Esophagus mucosa (tissue), 1 donor: ENCODE data around the gene LYPD6B. TPM values are rescaled to one million over a fixed set of nuclear protein-coding genes. Genes with fewer than 3 reads are reported as not detected.

Experiments
- ATAC-seq: fragments of 200-7000 bp; cut with Tn5 transposase; one replicate; pipeline ENCODE4 v1.9.1; 2020
- total RNA-seq: library from RNA; stranded (reverse); gene quantifications from one replicate; pipeline ENCODE4 v1.2.4, GENCODE V29; 2023
- donor health status: DM: yes; HTN: yes; CAD: no.

LYPD6B gene
- total RNA-seq, 1 donor from 2014 or later = 3.2 TPM

DNA sequence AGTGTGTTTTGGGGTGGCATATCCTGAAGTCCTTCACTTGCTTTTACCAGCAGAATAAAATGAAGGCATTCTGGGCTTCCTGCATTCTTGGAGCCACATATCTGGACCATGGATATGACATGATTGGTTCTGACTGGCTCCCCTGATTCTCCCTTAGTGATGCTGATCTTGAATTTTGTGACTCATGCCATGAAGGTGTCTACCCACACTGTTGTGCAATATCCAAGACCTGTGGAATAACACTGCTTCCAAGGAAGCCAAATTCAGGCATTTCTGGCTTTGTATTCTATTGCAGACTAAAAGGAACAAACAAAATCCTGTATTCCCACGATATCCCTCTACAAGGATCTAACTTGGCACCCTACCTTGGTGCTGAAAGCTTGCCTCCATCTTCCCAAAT is 125.8 kb downstream of the LYPD6B start:
- ATAC-seq = peak; percentile 46

DNA sequence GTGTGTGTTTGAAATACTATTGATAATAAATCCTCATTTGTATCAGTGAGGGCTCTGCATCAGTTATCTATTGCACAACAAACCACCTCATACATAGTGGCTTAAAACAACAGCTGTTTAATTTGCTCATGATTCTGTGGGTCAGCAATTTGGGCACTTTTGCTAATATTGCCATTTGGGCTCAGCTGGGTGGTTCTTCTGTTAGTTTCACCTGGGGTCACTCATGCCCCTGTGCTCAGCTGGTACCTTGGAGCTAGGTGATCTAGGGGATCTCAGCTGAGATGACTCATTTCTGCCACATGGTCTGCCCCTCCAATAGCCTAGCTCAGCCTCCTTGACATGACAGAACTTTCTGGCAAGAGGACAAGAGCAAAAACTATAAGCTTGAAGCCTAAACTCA is 126.3 kb downstream of the LYPD6B start:
- ATAC-seq = no peak

DNA sequence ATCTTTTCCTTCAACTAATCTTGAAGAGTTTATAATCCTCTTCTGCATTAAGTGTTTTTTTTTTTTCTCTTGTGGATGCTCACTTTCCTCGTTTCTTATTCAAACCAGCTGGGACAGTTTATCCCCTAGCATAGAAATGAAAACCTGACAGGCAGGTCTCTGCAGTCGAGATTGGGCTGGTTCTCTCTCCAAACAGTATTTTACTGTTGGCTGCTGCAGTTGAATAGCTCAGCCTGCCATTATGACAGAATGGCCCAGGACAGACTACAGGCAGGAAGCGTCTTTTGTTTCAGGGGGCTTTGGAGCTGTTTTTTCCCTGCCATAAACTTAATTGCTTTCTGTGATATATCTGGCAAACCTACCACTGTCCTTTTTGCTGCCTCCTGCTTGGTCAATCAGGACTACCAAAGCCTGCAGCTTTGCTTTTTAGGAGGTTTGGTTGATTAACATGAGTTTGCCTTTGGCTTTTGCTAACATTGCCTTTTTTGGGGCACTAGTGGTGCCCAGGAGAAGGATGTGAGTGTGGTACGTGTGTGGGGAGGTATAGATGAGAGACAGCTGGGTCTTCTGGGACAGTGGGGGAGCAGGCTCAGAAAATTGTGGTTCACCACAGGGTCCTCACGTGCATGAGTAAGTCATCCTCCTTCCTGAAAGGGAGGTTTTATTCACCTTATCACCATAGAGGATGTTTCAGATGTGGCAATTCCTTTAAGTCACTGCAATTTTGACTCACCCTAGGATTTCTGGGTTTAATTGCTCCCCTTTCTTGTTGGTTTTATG is 128.7 kb downstream of the LYPD6B start:
- ATAC-seq = peak; percentile 87

DNA sequence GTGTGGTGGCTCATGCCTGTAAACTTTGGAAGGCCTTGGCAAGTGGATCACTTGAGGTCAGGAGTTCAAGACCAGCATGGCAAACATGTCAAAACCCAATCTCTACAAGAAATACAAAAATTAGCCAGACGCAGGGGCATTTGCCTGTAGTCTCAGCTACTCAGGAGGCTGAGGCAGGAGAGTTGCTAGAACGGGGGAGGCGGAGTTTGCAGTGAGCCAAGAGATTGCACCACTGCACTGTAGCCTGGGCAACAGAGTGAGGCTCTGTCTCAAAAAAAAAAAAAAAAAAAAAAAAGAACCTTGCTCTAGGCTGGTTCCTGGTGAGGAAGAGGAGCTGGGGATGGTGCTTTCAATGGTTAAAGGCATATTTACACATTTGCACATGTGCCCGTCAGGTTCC is 129.4 kb downstream of the LYPD6B start:
- ATAC-seq = peak; percentile 20

DNA sequence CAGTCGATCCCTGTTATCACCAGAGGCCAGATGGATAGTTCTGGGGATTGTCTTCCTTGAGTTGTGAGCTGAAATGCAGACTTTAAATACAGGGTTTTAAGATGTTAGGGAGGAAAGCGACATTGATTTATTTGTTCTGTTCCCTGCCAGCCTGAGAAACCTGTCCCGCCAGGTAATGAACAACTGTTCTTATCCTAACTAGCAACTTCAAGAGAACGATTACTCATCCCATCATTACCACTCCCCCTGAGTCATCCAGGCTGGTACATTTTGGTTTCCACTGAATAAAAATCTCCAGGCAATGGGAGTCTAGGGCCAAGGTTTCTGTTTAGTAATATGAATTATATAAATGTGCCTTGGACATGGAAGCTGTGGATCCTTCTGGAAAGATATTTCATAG is 131.2 kb downstream of the LYPD6B start:
- peak; percentile 92 for ATAC-seq

DNA sequence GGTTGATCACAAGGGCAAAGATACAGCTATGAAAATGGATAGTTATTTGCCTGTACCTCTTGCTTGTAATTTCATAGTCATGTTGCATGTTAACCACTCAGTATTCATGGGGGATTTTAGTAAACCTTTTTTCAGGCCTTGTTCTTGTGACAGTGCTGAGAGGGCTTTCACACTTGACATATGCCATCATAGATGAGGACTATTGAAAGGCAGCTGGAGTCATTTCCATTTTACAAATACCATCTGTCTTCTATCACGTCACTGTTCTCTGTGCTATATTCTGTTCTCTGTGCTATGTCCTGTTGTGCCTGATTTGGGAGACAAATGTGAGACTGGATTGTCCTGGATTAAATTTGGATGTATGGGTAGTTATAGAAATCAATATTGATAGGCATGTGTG is 131.7 kb downstream of the LYPD6B start:
- ATAC-seq = no peak

DNA sequence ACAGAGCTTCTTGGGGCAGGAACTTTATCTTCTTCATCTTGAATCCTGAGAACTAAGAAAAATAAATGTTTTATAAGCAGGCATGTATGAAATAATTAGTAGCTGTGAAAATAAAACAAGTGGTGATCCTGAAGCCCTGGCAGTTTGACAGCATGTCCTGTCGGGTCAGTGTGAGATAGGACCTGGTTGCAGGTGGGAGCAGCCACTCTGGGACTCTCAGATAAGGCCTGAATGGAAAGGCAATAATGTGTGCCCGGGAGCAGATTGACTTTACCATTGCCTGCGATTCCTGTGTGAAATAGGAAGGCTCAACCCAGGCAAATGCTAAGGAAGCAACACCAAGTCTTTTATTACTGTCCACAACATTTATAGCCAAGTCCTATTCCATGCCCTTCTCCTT is 132.4 kb downstream of the LYPD6B start:
- ATAC-seq = no peak

DNA sequence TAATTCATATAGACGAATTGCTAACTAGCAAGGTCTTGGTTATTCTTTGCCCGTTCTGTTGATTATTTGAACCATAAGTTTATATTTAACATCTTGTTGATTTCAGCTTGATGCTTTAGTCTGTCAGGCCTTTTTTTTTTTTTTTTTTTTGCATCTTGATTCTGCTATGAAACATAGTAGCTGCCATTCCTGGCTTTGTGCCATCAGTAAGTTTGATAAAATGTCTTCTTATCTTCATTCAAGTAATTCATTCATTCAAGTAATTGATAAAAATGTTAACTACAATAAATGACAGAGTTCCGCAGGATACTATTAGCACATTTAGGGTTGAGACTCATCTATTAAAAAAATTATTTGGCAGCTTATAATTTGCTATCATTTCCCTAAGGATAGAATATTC is 134.7 kb downstream of the LYPD6B start:
- ATAC-seq = no peak

DNA sequence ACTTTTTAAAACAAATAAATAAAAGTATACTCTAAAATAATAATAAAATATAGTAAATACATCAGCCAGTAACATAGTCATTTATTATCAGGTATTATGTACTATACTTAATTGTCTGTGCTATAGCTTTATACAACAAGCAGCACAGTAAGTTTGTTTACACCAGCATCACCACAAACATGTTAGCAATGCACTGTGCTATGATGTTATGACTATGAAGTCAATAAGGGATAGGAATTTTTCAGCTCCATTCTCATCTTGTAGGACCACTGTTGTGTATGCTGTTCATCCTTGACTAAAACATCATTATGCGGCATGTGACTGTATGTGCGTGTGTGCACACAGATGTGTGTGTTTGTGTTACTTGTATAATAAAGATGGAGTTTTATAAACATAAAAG is 137.5 kb downstream of the LYPD6B start:
- no peak for ATAC-seq

DNA sequence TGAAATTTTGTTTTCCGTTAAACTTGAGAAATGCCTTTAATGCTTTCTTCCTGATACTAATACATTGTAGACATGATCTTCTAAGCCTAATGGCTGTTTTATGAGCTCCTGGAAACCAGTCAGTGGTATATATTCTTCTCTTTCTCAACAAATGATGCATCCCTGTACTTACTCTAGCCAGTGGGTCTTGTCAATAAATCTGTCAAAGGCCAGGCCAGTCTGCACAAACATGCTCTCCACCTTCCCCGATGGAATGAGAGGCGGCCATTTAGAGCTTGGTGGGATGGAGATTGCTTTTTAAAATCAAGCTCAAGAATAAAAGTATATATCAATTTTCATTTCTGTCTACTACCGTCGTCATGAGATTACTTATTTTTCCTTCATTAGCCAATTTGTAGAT is 140.1 kb downstream of the LYPD6B start:
- ATAC-seq = no peak

DNA sequence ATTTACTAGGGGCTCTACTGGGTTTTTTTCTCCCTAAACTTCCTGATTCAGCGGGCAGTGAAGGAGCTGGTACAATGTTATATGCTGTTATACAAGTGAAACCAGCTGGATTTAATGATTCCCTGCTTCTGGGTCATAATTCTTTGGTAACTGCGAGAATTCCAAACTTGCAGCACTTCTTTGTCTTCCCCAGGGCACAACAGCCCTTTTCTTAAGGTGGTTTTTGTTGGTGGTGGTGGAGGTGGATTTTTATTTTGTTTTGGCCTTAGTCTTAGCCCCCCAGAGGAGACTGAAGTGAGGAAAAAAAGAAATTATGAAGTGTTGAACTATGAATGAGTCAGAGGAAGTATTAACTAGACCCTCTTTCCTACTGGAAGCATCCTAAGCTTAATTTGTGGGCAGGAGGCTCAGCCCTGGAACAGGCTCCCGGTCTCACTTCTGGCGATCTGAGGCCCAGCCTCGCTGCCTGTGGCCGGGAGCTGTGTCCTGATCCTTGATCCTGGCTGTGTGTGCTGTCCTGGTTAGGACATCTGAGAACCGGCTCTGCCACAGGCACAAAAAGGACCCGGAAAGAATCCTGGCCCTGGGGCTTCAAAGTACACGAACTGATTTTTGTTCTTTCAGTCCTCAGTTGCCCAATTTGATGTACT is 141.9 kb downstream of the LYPD6B start:
- ATAC-seq = no peak

DNA sequence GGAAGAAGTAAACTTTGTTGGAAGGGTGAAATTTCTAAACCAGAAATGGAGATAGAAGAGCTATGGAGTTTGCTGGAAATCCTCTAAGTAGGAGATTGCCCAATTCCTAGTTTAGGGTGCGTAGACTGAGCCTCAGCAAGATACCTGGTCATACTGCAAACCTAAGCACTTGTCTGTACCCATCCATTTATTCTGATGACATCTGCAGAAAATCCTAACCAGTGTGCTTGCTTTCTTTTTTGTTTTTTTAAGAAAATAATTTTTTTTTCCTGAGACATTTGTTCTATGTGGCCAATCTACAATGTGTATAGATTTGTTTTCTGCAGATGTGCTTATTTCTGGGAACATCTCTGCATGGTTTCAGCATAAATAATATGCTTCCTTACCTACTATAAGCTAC is 144.7 kb downstream of the LYPD6B start:
- no peak for ATAC-seq

DNA sequence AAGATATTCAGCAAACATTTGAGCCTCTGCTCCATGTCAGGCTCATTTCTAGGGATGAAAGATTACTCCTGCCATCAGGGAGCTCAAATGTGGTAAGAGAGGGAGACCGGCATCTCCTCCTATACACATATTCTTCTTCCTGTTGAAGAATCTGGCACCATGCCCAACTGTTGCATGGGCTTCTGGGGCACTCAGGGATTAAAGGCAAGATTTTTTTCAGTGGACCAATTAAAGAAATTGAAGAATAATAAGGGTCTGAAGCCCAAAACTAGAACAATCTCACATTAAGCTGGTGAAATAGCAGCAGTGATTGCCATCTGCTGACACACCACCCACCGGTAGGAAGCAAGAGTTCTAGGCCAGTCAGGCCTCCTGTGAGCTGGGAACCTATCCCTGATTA is 146.5 kb downstream of the LYPD6B start:
- ATAC-seq = no peak

DNA sequence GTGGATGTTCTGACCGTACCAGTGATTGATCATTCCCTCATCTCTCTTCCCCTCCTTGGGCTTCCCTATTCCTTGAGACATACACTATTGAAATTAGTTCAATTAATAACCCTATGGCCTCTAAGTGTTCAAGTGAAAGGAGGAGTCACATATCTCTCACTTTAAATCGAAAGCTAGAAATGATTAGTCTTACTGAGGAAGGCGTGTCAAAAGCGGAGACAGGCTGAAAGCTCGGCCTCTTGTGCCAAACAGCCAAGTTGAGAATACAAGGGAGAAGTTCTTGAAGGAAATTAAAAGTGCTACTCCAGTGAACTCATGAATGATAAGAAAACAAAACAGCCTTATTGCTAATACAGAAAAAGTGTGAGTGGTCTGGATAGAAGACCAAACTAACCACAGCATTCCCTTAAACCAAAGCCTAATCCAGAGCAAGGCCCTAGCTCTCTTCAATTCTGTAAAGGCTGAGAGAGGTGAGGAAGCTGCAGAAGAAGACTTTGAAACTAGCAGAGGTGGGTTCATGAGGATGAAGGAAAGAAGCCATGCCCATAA is 147.5 kb downstream of the LYPD6B start:
- ATAC-seq = no peak

DNA sequence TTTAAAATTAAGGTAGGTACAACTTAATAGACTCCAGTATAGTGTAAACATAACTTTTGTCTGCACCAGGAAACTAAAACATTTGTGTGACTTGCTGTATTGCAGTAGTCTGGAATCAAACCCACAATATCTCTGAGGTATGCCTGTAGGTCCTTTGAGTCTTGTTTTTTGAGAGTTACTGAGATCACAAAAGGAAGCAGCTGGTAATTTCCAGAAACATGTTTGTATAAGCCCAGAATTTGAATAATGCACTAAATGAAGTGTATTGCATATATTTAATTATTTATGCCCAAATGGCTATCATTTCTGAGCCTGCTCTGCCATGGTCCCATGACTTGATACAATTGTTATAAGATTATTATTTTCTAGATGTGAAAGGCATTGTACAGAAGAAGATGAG is 148.6 kb downstream of the LYPD6B start:
- no peak for ATAC-seq

DNA sequence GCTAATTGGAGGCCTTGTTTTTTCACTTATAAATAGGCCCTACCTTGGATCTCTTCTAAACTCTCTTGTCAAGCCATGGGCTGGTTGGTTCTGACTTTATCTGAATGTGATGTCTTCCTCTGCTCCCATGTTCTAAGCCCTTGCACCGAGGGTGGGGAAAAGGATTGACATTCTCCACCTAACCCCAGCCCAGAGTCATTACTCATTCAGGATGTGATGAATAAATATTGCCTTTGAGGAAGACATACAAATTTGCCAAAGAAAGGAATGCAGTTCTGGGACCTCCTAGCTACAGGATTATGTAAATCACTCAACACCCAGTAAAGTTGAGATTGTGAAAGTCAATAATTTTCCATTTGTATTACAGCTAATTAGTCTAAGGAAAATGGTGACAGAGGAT is 149.8 kb downstream of the LYPD6B start:
- no peak for ATAC-seq

DNA sequence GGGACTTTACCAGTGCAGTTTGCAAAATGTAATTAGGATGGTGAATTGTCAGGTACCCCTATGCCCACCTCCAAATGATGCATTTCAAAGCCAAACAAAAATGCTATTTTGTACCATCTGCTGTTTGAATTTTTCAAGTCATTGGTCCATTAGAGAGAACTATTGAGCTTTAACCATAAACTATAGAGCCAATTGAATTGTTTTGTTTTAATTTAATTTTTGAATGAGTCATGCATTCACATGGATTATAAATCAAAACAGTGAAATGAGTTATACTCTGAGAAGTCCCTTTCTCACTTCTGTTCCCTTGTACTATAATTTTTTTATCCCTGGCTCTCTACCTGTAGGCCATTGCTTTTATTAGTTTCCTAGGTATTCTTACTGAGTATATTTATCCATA is 151.3 kb downstream of the LYPD6B start:
- no peak for ATAC-seq

DNA sequence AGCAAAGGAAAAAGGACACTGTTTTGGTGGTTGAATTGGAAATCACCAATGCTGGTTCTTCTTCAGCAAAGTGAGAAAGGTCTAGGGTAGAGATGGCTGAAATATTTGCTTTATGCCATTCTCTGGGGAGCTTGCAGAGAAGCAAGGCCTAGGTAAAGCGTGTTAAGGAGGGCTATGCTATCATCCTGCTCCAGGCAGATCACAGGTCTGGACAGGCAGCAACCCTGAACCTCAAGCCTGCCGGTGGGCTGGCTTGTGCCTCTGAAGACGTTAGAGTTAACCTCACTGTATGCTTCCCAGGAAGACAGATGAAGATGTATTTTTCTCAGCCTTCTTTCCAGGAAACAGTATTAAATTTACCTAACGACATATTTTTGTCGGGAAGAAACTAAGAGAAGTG is 153.4 kb downstream of the LYPD6B start:
- no peak for ATAC-seq

DNA sequence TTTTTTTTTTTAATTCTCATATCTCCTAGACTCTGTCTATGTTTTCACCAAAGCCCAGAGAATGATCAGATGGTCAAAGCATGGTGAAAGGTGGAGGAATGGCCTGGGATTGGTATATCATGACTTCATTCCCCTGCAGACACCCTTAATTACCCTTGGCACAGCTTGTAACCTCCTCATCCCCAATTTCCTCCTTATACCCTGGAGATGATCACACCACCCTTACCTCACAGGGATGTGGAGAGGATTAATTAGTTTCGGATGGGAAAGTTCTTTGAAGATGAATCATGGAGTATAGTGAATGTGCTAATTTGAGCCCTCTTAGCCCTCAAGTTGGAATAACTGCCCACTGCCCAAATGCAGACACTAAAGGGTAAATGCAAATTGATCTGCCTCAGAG is 153.9 kb downstream of the LYPD6B start:
- peak; percentile 62 for ATAC-seq

DNA sequence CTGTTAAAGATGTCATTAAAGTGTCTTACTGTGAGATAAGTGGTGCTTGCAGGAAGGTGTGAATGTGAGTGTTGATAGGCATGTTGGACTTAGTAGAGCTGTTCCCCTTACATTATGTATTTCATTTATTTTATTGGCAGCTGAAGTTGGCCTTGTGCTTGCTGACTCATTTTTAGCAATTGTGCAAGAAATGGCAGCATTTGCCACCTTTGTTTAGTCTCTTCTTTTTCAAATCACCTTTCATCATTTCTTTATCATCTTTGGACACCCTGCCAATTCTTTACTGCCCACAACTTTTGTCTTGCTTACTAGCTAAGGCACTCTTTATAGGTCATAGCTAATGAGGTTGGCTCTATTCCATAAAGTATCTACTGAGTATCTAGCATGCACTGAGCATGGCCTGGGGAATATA is 161.6 kb downstream of the LYPD6B start:
- peak; percentile 70 for ATAC-seq

DNA sequence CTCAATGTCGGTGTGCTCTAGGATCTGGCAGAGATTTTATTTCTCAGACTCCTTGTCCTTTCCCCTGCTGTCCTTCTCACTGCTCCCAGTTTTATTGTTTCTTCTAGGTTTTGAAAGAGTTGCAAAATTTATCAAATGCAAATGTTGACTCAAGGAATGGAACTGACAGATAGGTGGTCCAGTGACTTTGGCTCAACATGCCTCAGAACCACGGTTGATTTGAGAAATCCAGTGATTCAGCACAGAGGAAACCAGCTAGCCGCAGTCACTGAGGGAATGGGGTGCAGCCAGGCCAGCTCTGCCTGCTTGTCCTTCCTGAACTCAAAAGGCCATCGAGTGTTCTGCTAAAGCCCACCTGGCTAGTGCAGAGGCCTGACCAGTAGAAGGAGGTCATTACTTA is 166.2 kb downstream of the LYPD6B start:
- ATAC-seq = no peak

DNA sequence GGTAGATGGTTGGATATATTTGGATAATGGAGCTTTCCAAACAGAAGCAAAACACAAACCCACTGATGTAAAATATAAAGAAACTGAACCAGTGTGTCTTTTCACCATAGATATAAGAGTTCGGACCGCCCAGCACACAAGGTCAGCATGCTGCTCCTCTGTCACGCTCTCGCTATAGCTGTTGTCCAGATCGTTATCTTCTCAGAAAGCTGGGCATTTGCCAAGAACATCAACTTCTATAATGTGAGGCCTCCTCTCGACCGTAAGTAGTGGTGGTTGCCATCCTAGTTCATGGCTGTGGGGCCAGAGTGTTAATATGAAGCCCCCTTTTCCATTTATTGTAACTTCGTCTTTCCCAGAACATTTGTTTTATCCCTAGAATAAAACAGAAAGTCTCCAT is 166.6 kb downstream of the LYPD6B start:
- no peak for ATAC-seq

DNA sequence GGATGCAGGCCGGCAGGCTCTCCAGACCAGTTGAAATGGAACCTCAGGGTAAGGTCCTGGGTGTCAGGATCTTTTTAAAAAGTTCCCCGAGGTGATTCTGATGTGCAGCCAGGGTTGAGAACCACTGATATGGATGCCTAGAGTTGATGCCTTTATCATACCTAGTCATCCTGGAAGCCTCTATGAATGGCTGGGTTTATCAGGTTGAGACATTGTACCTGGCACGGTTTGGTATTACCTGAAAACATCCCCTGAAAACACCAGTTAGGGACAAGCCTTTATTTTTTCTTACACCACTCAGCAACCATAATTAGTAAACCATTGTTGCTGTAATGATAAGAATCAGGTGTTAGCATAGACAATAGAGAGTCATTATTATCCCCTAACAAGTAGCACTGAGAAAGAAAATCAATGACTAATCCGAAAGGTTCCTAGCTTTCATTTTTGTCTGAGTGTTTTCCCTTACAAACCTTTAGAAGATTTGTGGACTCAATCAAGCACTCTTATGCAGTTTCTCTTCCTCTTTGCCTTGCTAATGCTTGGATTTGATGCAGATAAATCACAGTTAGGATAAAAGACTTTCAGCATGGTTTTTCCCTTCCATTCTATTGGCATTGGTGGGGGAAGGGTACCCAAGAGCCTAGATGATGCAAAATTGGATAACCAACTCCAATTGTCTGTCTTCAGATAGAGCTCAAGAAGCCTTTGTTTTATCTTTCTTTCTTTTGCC is 175.4 kb downstream of the LYPD6B start:
- no peak for ATAC-seq

DNA sequence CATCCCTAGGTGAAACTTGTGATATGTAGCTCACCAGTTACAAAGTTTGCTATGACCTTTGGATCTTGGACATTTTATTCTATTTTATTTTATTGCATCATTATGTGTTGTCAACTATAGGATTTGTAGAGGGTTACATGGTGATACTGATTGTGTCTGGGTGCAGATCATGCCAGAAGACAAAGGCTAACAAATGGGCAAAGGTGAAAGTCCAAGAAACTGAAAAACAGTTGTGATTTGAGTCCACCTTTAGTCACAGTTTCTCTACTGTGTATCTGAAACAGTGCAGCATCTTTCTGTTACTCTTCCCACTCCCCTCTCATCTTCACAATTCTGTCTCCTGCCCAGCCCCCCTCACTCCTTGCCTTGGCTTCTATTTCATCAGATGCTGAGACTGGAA is 180.0 kb downstream of the LYPD6B start:
- ATAC-seq = no peak
